Esophagus muscularis mucosa (tissue), 4 donors: ENCODE data around the gene EFEMP2.
A peak's percentile ranks its signal among the peaks of the same experiment; 100 is the strongest.

Experiments
- CTCF ChIP-seq, 3 experiments: fragments of 200-600 bp in 2 of 3; fragments of 450-650 bp in 1 of 3; sonication (generic) in 2 of 3; IDR thresholded peaks; one replicate each; pipeline ENCODE4 v1.5.1; 2017 to 2019; ENCODE audit warnings: antibody characterized with exemption in 3 of 3, mild to moderate bottlenecking in 2 of 3, moderate library complexity in 1 of 3
- EP300 ChIP-seq: sonication (generic); formaldehyde crosslinking; IDR thresholded peaks from one replicate; pipeline ENCODE4 v1.6.1; 2017; ENCODE audit warnings: antibody characterized with exemption
- POLR2A ChIP-seq: fragments of 450-650 bp; IDR thresholded peaks from one replicate; pipeline ENCODE4 v1.6.1; 2017; ENCODE audit warnings: antibody characterized with exemption, moderate library complexity, mild to moderate bottlenecking, low read depth

DNA sequence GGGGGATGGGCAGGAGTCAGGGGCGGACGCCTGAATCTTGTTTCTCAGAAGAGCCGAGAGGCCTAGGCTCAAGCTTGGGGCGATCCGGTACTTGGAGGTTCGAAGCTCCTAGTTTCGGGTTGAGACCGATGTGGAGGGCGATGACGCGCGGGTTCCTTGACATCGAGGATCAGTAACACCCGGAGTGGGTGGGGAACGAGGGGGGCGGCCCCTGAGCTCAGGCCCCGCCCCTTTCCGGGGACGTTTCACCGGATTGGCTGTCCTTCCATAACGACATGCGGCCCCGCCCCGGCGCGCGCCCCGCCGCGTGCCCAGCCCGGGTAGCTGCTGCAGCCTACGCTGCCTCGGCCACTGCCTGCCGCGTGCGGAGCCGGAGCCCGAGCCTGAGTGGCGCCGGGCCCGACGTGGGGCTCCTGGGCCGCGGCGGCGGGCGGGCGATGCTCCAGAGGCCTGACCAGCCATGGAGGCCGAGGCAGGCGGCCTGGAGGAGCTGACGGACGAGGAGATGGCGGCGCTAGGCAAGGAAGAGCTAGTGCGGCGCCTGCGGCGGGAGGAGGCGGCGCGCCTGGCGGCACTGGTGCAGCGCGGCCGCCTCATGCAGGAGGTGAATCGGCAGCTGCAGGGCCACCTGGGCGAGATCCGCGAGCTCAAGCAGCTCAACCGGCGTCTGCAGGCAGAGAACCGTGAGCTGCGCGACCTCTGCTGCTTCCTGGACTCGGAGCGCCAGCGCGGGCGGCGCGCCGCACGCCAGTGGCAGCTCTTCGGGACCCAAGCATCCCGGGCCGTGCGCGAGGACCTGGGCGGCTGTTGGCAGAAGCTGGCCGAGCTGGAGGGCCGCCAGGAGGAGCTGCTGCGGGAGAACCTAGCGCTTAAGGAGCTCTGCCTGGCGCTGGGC, 18.0 kb upstream of the EFEMP2 start, which contains the start of gene CCDC85B:
- TF ChIP-seq CTCF (IDR thresholded peaks at IDR 0.05) (peak in 2 of 3 experiments; percentile 9 to 22), POLR2A (peak; percentile 87), EP300 (no peak)
